Measurements from ENCODE around the gene POLE2.

POLE2 gene

DNA sequence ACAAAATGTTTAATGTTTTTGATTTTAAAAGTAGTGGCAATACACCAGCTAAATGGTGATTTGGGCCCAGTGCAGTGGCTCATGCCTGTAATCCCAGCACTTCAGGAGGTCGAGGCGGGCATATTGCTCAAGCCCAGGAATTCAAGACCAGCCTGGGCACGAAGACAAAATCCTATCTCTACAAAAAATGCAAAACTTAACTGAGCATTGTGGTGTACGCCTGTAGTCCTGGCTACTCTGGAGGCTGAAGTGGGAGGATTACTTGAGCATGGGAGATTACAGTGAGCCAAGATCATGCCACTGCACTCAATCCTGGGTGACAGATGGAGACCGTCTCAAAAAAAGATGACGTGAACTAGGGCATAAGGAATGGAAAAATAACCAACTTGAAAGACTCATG, 72.2 kb downstream of the POLE2 start:
- peak in 1 of 2 experiments; percentile 44 for DNase-seq

- DNase-seq, result no peak
Observed at GRCh38 chr14:49614196-49614595, 73.8 kb downstream of the POLE2 start.

- DNase-seq, result no peak
Observed at GRCh38 chr14:49612671-49613070, 75.3 kb downstream of the POLE2 start.

GRCh38 chr14:49612251-49612650, 75.8 kb downstream of the POLE2 start:
- DNase-seq, result no peak

- DNase-seq, result no peak
Observed at GRCh38 chr14:49607583-49607982, 80.4 kb downstream of the POLE2 start.

GRCh38 chr14:49598485-49599300, 89.3 kb downstream of the POLE2 start, which contains the start of gene LRR1:
TSS of gene LRR1 (plus strand) at chr14:49598940. CDS start at chr14:49599021, 81 bp downstream.
- peak; percentile 71 to 83 for DNase-seq

GRCh38 chr14:49598189-49598484, 89.9 kb downstream of the POLE2 start:
- no peak for DNase-seq

DNA sequence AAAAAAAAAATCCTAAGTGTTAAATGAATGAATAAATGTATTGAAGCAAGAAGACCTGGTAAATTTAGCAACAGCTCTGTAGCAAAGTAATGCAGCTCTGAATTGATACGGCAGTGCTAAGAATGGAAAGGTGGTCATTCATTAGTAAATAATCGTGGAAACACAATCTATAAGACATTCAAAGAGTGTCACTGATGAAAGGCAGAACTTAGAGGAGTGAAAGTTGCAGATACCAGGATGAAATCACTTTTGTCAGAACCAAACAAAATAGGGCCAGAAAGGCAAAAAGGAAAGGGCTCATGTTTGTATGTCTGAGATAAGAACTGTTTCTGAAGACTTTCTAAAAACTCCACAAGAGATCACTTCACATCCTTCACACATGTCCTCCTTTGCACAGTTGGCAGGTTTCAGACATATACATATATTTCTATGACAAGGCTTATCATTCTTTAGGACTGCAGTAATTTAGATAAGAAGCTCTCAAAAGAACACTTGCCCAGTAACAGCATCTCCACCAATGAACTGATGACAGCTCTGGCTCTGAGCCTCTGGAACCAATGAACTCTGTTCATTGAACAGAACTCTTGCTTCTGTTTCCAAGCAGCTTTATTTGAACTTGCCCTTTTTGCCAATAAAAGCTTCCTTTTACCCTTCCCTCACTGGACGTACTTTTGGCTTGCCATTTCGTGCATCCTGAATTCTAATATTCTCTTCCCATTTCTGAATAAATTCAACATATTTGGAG, 93.5 kb downstream of the POLE2 start:
- peak in 1 of 2 experiments; percentile 11 for DNase-seq
